CD4-positive, alpha-beta T cell treated with Interleukin-21 for 1 hour (primary cell): ENCODE measurements around the gene KRT3.

Experiments
- DNase-seq: peaks from one replicate; pipeline ENCODE4 v3.0.0-alpha.2; 2020

Gene KRT3

GRCh38 chr12:52813203-52813819 lies 17.4 kb upstream of the KRT3 start:
- DNase-seq: no peak

DNA sequence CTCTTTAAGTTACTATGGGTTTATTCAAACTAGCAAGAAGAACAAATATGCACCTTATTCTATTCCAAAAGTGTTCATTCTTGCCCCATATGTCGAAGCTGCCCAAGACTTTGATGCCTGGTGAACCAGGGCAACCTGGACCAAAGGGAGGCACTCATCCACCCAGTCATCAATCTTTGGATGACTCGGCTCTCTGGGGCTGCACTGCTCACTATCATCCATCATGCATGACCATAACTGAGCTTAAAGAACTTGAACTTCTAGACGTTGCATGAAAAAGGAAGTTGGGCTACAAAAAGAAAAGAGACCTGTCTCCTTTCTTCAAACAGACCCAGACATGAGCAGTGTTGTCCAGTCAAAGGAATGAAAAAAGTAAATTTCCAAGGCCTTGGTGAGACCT lies 16.8 kb upstream of the KRT3 start:
- no peak for DNase-seq

DNA sequence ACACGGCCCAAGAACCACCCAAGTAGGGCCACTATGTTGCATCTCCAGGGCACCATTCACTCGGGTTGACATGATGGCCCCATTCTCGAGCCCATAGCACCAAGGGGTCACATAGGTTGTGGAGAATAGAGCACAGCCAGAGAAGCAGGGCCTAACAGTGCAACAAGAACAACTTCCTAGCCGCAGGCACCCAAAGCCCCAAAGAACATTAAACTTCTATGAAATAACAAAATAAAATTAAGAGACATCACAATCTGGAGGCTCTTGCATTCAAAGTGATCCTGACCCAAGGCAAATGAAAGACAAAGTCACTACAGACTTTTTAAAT lies 16.1 kb upstream of the KRT3 start:
- no peak for DNase-seq

DNA sequence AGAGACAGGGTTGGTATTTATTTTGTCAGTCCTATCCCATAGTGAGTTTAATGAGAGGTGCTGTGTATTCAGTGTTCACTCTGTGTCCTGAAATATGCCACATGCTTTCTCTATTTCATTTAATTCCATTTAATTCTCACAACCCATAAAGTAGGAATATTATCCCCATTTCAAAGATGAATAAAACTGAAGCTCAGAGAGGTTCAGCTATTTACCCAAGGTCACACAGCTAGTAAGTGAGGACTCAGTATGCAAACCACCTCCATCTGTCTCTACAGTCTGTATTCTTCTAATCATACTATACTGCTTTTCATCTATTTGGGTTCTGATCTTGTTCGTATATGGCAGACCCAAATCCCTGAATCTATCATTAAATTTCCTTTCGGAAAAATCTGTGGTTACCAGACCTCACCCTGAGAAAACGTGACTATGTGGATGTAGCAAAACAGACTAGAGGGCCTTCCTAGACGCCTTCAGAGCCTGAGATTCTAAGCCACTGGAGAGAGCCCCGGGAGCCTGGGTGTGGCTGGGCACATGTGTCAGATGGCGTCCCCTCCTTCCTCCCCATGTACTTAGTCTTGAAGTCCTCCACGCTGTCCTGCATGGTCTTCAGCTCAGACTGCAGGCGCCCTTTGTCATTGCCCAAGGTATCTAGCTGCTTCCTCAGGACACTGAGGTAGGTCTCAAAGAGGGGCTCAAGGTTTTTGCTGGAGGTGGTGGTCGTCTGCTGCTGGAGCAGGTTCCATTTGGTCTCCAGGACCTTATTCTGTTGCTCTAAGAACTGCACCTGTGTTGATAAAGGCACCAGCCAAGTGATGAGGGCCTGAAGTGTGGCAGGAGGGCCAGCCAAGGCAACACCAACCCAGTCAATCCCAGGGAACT lies 15.5 kb upstream of the KRT3 start:
- DNase-seq: no peak

GRCh38 chr12:52810554-52810953 lies 14.6 kb upstream of the KRT3 start:
- DNase-seq: no peak

- no peak for DNase-seq
Observed at GRCh38 chr12:52809166-52809565, 13.2 kb upstream of the KRT3 start.

GRCh38 chr12:52808573-52809160 lies 12.8 kb upstream of the KRT3 start:
- no peak for DNase-seq

DNA sequence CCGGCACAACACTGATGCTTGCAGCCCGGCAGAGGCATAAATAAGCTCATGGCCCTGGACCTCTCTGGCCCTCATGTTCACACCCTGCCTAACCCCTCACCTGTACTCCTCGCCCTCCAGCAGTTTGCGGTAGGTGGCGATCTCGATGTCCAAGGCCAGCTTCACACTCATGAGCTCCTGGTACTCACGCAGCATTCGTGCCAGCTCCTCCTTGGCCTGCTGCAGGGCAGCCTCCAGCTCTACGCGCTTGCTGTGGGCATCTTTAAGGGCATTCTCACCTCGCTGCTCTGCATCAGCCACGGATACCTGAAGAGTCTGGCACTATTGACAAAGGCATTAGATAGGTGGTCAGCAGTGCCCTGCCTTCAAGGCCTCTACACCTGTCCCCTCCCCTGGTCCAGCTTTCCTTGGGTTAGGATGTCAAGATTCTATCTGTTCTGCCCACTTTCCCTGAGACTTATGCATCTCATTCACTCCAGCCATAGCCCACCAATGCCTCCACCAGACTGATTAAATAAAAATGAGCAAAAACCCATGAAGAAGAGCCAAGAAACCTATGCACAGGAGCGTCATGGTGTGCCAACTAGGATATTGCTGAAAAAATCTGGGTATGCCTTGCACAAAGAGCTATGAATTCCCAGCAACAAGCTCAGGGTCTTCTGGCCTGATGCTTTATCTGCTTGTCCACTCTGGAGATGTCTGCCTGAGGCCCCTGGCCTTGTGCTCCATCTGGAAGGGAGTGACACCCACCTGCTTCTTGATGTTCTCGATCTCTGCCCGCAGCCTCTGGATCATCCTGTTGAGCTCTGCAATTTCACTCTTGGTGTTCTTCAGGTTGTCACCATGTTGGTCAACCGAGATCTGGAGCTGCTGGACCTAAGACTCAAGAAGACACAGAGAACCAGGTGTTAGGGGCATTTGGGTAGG lies 11.9 kb upstream of the KRT3 start:
- no peak for DNase-seq

- no peak for DNase-seq
Observed at GRCh38 chr12:52806821-52807543, 11.1 kb upstream of the KRT3 start.

DNA sequence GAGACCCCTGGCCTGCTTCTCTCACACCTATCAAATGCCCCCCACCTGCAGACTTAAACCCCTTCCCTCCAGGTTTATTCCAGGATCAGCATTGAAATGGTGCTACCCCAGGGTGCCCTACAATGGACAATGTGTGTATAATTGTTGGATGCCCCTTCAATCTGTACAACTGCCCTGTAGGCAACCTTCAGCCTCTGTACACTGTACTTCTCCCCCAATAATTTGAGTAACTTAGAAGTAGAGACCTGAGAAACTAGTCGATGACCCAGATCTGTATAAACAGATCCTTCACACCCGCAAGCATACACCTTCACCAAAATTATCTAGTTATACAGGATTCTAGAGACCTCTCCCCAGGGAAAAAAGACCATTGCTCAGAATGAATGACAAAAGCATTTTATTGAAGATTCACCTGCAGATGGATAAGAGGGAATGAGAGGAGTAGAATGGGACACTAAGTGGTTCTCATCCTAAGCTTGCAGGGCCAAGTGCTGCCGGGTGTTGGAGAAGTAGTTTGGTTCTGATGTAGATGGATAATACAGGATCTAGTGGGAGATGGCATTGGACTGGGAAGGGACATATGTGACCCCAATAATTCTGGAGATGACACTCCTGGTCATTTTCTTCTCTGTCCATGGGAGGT lies 10.4 kb upstream of the KRT3 start:
- no peak for DNase-seq

DNA sequence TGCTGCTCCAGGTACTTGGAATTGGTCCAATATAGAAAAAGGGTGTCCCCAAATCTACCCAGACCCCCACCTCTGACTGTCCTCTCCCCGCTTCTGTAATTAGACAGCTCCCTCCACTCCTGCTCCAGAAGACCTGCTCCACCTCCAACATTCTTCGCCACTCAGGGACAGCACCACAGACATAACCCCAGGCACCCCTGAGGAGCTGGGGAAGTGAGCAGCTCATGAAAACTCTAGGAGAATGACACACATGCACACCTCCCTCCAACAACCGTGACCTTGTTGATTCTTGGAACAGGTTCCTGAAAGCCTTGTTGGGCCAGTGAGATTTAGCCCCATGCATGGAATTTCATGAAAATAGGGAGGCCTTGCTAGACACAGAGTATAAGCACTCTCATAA lies 9.8 kb upstream of the KRT3 start:
- DNase-seq: no peak

DNA sequence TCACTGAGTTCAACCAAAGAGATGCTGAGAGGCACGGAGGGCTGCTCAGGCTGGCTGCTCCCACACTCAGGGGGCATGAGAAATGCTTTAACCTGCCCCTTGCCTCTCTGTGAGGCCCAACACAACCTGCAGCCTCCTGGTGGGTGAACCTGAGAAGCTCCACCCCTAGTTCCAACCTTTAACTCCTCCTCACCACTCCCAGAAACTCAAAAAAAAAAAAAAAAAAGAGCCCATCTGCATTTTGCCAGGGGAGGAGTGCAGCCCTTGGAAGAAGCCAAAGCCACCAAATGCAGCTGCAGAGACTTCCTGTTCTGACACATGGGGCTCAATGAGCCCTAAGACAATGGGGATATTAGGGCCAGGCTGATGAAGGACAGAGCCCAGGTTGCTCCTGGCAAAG lies 9.1 kb upstream of the KRT3 start:
- DNase-seq: no peak

- DNase-seq: no peak
Observed at GRCh38 chr12:52802442-52802841, 6.5 kb upstream of the KRT3 start.

DNA sequence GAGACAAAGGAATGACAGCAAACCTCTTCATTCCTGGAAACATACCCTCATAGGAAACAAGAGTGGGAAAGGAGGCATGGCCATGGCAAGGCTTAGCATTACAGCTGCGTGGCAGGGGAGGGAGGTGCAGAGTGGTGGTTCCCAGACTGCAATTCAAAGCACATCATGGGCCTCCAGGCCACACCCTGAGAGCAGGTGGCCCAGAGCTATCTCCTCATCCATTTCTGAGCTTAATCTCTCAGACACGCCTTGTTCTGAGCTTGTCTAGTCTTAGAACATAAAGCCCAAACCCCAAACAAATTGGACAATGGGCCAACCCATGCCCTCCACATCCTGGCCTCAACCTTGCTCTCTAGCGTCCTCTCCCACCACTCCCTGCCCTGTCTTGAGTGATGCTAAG lies 5.9 kb upstream of the KRT3 start:
- no peak for DNase-seq

DNA sequence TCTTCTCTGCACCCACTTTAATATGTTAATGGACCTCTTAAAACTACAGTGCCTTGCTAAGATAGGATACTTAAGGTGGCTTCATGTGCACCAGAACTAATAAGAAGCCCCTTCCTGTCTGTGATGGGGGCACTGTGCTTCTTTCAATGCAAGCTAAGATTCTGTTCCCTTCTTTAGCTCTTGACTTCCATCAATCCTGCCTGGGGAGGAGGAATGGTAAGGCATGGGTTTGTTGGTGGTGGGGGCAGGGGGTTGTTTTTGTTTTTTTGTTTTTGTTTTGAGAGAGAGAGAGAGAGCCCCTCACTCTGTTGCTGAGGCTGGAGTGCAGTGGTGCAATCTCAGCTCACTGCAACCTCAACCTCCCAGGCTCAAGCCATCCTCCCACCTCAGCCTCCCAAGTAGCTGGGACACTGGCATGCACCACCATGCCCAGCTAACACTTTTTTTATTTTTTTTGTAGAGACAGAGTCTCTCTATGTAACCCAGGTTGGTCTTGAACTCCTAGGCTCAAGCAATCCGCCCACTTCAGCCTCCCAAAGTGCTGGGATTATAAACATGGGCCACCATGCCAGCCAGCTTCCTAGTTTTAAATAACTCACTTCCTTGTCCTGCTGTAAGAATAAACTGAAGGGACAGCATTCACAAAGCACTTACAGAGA lies 4.5 kb upstream of the KRT3 start:
- no peak for DNase-seq

GRCh38 chr12:52799505-52800211 lies 3.7 kb upstream of the KRT3 start:
- DNase-seq: no peak

DNA sequence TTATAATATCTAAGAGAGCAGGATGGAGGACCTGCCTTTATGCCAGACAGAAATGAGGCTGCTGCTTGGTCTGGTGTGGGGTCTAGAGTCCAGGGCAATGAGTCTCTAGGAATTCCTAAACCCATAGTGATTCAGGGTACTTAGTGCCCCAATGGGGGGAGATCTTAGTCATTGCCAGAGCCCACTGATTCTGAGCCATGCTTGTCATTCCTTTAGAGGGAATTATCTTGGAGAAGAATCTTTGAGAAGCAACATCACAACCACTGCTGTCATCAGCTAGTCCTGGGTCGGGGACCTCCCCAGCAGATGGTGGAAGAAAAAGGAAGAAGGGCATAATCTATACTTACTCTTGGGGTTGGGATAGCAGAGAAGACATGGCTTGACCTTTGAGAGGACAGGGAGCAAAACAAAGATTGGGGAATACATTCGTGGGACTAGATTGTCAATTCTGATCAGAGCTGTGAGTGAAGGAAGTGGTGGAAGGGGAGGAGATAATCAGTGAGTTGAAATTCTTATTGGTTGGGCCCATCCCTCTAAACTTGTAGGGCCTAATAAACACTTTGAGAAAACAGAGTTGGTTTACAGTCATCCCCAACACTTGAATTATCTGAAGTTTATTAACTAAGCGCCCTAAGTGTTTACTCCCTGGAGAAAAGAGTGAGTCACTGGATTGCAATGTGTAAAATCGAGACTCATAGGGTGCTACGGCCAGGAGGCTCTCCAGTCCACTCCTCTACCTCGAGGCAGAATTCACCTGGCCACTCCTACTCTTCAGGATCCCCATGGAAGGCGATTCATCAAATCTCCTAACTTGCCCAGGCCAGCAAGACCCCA lies 3.0 kb upstream of the KRT3 start:
- no peak for DNase-seq

- no peak for DNase-seq
Observed at GRCh38 chr12:52798003-52798670, 2.2 kb upstream of the KRT3 start.

DNA sequence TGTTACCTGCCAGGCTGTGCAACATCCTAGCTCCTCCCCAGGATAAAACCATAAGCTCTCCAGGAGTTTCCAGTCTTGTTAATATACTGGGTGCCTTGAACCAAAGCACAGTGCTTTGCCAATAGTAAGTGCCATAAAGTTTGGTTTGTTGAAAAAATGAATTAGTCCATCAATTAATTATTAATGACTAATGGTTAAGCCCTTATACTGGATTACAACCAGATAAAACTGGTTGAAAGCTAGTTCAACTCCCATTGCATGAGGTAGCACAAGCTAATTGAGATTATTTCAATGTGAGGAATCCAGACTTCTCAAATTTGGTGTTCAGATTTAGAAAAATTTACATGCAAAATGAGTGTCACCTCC lies 1.6 kb upstream of the KRT3 start:
- DNase-seq: no peak
